HG03460 (cell line): ENCODE results near the gene KIF17.

Experiments used
- ATAC-seq: cut with Tn5 transposase; IDR thresholded peaks from one replicate; pipeline ENCODE4 v1.9.1; 2021; ENCODE audit not compliant: unreplicated experiment

Gene KIF17

DNA sequence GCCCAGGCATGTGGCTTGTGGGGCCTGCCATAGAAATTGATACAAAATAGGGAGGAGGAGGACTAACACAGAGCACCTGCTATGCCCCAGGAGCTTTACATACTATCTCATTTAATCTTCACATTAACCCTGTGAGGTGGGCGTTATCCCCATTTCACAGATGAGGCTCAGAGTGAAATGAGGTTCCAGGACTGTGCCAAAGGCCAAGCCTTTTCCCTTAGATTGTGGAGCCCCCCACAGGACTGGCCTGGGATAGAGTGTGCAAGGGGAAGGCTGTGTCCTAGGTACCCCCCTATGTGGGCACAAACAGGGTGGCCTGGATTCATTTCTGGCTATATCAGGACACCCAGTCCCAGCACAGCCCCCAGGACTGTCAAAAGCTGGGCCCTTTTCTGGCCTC, 54.4 kb downstream of the KIF17 start:
- no peak for ATAC-seq

DNA sequence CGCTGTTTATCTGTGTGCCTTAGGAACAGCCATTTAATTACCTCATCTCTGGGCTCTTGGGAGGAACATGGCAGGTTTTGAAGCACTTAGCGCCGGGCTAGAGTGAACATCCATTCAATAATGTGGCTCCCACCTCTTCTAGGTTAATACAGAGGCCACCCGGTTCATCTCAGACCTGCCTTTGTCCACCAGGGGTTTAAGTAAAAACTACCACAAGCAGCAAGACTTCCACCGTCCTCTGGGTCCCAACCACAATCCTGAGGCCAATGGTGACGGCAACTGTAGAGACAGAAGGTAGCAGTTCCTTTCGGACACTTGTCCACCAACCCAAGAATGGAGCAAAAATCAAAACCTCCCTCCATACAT, 55.7 kb downstream of the KIF17 start:
- no peak for ATAC-seq

DNA sequence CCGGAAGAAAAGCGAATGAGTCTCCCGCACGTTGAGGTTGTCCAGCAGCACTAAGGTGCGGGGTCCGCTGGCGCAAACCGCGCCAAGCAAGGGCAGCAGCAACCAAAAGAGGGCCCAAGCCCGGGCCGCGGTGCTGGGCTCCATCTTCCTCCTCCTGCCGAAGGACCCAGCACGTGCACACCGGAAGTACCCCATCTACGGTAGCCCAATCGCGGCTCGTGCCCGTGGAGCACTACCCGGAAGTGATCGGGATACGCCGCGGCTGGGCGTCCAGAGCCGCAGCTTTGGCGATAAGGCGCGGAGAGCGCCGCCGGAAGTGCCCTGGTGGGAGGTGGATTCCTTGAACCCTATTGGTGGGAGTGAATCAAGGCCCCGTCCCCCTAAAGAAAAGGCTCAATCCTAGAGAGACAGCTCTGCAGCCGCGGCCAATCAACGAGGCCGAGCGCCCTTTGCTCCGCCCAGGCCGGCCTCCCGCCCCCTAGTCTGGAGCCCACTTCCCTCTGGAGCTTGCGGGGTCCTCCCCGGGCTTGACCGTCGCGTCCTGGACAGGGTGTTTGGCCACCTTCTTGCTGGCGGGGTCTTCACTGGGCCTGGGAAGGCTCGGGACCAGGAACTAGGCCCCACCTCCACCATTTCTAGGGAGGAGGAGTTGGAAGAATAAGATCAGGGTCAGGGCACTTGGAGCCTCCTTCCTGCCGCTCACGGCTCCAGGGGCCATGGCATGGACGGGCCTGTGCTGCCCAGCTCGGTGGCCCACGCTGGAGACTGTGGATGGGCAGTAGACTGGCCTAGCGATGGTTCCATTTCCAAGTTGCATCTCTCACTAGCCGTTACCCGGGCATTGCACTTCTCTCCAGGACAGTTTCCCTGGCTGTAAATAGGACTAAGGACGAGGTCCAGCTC, 56.3 kb downstream of the KIF17 start, which contains the start of gene DDOST:
DDOST (minus strand) TSS at position 163 of the 903 bp plus-strand sequence; CDS start at position 144, 19 bp downstream.
- ATAC-seq: peak; percentile 97

DNA sequence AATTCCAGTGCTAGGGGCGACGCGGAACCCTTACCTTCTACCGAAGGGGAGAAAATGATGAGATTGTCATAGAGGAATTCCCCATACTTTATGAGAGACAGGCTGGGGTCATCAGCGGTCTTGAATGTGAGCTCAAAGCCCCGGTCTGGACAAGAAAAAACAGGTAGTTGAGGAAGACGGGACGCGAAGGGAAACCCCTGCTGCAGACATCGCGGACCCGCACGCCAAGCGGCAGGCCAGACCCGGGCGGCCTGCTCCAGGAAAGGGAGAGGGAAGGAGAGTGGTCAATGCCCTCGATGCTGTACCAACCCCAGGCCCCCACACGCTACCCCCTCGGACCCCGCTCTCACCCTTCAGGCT, 57.0 kb downstream of the KIF17 start:
- ATAC-seq: peak; percentile 1

DNA sequence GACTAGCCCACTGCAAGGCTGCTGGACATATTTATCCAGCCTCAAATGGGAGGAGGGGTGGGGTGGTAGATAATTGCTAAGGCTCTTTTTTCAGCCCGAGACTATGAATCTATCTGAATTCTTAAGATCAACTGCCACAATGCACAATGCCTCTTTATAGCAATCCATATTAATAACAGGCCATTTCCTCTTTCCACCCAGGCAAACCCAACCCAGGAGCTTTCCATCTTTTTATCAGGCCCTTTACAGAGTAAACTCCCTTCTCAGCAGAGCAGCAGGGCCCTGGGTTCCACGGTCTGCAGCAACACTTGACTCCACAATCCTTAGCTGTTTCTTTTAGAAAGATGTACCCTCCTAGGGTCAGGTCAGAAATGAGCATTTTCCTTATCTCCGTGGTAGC, 57.4 kb downstream of the KIF17 start:
- ATAC-seq: no peak

DNA sequence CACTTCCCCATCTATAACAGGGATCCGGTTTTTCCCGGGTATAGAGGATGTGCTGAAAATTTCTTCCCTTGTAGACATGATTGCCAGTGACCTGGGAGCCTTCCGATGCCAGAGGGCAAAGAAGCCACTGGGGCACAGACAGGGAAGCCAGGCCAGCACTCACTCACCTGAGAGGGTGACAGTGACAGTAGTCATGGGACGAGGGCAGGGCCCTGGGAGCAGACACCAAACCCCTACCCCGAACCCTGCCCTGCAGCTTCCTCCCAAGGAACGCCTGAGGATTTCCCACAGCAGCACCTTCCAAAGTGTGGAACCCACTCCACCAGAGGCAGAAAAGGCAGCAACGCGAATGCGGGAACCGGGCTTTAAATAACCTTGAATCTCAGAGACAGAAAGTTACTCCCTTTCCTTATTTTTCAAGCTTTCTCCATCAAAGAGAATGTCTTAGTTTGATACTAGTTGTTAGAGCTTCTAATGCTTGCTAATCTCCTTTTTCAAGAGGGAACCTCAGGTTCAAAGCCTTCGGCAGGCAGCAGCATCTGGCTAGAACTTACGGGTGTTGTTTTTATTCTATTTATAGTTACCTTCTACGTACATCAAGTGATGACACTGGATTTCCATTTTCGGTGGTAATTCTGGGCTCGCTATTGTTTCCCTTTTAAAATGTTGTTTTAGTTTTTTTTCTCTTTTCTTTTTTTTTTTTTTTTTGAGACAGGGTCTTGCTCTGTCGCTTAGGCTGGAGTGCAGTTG, 59.5 kb downstream of the KIF17 start:
- ATAC-seq: no peak

DNA sequence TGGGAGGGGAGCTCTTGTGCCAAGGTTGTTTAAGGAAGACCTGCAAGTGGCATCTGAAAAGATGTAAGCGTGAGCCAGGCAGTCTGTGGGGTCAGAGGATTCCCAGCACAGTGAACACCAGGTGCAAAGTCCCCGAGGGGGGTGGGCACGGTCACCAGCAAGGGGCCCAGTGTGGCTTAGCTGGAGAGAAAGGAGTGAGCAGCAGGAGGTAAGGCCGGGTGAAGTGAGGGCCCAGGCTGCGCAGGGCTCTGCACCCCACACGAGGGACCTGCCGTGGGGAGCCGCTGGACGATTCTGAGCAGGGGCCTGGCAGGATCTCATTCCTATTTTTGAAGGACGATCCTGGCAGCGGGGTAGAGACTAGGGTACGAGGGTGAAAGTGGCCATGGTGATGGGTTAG, 60.8 kb downstream of the KIF17 start:
- ATAC-seq: no peak

DNA sequence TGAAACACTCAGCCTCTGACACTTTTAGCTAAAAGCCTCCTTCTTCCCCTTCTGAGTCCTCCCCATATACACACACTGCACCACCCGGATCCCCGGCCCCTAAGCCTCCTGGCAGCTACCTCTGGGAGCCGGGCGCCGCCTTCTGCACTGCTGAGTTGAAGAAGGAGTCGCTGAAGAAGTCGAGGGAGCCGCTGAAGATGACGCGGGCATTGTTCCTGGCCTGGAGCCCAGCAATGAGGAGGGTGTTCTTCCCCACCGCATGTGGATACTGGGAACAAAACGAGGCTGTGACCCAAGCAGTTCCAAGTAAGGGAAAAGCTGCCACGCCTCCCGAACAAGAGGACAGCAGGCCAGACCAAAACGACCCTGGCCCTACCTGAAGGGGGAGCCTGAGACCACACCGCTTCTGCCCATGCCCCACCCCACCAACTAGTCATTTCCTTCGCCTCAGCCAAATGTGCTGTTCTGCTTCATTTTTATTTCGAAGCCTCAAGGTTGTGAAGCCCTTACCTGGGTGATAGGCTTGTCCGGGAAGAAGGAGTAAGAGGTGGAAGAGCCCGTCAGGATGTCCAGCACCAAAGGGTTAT, 63.6 kb downstream of the KIF17 start:
- no peak for ATAC-seq

DNA sequence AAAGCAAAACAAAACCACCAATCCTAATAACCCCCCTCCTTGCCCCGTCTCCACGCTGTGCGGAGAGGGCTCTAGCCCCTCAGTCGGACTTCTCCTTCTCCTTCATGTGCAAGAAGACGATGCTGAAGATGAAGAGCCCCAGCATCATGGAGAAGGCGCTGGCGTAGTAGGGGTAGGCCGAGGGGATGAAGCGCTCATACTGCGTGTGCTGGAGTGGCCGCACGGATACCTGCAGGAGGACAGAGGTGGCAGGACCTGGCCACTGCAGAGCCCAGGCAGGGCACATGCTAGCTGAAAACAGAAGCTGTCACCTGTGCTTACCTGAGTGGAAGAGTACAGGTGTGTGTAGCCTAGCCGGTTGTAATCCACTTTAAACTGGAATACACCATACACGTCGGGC, 65.5 kb downstream of the KIF17 start:
- ATAC-seq: no peak

DNA sequence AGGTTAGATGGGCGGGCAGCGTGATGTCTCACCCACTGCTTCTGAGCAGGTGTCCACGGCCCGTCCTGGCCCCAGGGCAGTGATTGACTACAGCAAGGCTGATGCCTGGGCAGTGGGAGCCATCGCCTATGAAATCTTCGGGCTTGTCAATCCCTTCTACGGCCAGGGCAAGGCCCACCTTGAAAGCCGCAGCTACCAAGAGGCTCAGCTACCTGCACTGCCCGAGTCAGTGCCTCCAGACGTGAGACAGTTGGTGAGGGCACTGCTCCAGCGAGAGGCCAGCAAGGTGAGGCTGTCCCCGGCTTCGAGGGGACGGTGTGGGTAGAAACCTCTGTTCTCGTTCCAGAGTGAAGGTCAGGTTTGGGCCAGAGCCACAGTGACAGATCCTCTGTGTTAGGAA, 68.9 kb downstream of the KIF17 start:
- no peak for ATAC-seq

DNA sequence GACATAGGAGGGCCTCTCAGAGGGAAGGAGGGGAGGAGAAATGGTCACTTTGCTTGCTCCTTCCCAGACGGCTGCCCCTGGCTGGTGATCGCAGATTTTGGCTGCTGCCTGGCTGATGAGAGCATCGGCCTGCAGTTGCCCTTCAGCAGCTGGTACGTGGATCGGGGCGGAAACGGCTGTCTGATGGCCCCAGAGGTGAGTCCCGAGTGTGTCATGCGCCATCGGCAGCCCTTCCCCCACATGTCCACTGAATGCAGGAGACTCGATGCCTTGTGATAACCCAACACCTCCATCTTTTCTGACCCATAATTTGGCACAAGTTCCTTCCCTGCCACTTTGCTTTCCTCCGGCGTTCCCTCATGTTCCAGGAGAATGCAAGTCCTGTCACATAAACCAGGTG, 69.4 kb downstream of the KIF17 start:
- ATAC-seq: no peak

DNA sequence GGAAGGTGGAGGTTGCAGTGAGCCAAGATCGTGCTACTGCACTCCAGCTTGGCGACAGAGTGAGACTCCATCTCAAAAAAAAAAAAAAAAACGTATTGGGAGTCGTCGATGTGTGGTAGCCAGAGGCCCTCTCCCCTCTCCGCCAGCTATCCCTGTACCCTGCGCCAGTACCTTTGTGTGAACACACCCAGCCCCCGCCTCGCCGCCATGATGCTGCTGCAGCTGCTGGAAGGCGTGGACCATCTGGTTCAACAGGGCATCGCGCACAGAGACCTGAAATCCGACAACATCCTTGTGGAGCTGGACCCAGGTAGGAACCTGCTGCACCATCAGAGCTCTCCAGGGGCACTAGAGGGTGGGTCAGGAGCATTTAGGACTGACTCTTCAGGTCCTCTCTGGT, 72.4 kb downstream of the KIF17 start:
- ATAC-seq: no peak

DNA sequence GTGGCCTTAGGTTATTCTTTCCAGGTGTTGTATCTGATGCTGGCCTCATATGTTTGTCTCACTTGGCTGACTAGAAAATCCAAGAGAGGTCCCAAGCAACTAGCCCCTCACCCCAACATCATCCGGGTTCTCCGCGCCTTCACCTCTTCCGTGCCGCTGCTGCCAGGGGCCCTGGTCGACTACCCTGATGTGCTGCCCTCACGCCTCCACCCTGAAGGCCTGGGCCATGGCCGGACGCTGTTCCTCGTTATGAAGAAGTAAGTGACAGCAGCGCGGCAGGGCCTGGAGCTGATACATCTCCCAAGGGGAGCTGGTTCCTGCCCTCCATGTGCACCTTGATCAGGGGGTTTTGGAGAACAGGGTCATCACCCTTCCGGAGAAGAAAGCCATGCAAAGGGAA, 73.4 kb downstream of the KIF17 start:
- no peak for ATAC-seq

DNA sequence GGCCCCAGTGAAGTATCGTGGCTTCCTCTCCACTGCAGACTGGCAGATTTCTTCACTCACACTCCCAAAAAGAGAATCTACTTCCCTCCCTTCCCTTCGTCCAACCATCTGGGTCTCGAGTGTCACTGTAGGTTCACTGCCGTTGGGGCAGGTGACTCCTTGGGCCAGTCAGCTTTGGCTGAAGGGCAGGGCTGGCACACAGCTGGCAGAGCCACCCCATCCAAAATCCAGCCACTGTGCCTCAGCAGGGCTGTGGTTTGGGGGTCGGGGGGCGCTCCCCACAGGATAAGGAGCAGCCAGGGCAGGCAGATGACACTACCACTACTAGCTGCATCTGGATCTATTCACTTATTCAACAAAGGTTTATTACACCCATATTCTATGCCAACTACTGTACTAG, 74.7 kb downstream of the KIF17 start:
- ATAC-seq: no peak

DNA sequence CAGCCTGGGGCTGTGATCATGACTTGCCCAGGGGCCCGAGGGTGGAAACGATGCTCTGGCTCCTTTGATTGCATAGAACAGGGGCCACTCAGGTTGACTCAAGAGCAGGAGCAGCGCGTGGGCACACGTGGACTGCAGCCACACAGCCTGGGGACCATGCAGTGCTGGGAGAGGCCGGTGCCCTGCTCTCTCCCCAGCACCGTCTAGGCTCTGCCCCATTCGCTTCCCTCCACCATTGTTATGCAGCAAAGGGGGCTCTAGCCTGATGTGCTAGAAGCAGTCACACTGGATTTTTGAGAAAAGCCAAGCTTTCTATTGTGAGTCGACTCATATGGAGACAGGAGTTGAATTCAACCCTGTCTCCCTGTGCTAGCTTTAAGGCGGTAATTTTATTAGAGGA, 75.8 kb downstream of the KIF17 start:
- ATAC-seq: no peak

DNA sequence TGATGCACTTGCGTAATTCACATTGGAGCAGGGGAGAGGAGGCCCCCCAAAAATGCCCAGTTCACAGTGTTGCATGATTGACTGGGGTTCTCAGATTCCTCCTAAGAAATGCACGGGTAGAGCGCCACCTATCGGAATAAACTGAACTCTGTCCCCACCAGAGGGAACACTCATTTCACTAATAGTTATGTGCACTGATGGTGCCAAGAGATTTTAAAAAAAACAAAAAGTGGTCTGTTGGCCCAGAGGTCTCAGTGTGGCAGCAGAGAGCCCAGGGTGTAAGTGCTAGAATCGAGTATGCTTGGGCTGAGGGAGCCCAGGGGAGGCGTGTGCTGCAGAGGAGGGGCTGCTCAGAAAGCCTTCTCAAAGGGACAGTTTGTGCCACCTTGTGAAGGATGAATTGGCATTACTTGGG, 77.6 kb downstream of the KIF17 start:
- ATAC-seq: no peak

DNA sequence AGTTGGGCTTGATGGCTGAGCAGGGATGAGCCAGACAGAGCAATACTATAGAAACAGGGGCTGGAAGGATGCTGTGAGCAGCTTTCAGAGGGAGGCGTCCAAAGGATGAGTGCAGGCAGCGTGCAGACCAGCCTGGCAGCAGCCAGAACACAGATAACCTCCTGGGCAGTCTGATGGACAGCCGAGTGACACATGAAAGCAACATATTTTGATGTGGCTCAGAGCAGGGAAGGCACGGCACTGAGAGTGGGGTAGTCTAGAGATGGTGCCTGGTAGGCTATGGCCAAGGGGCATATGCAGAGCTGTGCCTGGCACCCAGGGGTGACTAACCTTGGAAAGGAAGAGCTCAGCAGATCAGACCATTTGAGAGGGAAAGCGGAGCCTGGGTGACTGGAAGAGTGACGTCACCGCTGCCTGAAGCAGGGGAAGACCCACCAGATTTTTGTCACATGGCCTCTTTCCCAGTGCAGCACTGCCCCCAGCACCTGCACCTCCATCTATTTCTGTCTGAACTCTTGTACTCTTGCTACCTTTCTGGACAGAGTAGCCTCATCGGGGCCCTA, 80.9 kb downstream of the KIF17 start:
- no peak for ATAC-seq

DNA sequence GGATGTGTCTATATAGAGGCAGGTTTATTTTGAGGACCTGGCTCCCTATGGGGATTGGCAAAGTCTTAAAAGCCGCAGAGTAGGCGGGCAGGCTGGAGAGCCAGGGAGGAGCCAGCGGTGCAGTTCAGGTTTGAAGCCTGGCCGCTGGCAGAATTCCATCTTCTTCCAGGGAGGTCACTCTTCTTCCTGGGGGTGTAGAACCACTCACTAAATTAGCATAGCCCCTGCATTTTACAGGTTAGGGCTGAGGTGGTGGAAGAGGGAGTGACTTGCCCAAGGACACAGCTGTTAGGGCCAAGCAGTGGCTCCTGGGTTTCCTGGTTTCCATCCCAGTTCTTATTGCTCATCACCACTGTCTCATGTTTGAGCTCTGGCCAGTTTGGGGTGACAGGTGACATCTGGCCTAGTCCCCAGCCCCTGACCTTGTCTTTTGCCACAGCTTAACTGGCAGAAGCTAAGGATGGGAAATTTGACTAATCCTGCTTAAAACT, 83.2 kb downstream of the KIF17 start:
- ATAC-seq: no peak

DNA sequence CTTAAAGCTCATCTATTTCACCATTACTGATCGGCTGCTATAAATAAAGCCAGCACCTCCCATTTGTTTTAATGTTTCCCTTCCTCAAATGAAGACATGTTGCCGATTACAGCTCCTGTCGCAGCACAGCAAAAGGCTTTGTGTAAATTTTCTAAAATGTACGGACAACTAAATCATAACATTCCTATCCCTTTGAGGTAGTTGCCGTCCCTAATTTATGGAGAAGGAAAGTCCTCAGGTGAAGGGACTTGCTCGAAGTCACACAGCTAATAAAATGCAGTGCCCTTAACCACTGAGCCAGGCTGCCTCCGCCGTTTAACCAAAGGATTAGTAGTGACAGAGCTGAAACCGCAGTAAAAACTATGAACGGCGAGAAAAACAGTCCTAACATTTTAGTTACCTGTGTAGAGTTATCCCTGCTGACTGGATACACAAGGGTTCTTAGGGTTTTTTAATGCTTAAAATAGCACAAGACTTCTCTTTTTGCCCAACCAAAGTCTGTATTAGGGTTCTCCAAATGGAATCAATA, 83.7 kb downstream of the KIF17 start:
- no peak for ATAC-seq

DNA sequence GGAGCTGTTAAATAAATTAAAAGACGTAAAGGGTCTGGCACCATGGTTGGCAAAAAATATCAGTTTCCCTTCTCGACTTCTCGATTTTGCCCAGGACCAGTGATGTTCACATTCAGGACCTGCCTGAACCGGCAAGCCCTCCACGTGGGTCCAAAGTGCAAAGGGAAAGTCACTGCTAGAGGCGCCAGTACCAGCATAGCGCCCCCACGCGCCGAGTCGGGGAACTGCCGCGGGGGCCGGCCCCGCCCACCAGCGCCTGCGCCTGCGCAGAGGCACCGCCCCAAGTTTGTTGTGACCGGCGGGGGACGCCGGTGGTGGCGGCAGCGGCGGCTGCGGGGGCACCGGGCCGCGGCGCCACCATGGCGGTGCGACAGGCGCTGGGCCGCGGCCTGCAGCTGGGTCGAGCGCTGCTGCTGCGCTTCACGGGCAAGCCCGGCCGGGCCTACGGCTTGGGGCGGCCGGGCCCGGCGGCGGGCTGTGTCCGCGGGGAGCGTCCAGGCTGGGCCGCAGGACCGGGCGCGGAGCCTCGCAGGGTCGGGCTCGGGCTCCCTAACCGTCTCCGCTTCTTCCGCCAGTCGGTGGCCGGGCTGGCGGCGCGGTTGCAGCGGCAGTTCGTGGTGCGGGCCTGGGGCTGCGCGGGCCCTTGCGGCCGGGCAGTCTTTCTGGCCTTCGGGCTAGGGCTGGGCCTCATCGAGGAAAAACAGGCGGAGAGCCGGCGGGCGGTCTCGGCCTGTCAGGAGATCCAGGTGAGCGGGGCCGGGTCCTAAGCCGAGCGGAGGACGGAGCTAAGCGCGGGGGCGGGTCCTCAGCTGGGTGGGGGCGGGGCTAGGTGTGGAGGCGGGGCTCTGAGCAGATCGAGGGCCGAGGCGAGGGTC, 84.4 kb downstream of the KIF17 start, which contains the start of gene PINK1:
PINK1 (plus strand) TSS at position 269 of the 875 bp plus-strand sequence; CDS start at position 360, 91 bp downstream.
- peak; percentile 60 for ATAC-seq
